NCI-H2227 treated with DMSO at 0.1 percent for 48 hours (cell line): ENCODE measurements around the gene ADAP1.
"Not testable (repeated sequence)": the region's sequence is repeated elsewhere in the genome, so short reads cannot be mapped to it uniquely, and the experiment has no call there.

ENCODE experiments used
- DNase-seq: peaks from one replicate; lab custom pipeline; 2025; lab: John Stamatoyannopoulos, UW

The ADAP1 gene

DNA sequence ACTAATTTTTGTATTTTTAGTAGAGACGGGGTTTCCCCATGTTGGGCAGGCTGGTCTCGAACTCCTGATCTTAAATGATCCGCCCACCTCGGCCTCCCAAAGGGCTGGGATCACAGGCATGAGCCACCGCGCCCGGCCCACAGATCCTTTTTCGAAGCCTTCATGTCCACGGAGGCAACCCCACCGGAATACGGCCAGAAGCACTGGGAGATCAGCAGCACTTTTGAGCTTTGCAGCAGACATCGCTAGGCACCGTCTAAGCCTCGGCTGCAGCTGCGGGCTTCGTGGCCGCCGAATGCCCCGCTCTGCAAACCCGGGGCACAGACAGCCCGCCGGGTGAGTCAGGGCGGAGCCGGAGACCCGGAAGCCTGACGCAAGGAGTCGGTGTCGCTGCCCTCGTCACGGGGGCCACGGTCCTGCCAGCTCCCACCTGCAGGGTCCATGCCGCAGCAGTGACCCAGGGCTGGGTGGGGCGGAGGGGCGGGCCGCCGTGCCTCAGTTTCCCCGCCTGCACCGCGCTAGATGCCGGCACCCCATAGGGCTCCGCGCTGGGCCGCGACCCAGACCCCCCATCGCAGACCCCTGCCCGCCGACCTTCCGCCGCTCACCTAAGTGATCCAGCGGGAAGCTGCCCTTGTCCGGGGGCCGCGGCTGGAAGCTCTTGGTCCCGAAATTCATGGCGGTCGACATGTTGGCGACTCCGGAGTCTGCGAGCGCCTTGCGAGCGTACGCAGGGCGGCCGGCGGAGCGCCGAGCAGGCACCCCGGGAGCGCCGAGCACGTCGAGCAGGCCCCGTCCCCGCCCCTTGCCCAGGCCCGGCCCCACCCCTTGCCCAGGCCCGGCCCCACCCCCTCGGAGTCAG is 20.6 kb upstream of the ADAP1 start, which contains the start of gene COX19:
Gene COX19, minus strand, starts transcription at position 730 of the 862 bp plus-strand sequence. Its CDS starts 40 bp downstream, at position 690.
- DNase-seq: peak; percentile 50

- no peak for DNase-seq
Measured at GRCh38 chr7:974172-974571, 19.7 kb upstream of the ADAP1 start.

DNA sequence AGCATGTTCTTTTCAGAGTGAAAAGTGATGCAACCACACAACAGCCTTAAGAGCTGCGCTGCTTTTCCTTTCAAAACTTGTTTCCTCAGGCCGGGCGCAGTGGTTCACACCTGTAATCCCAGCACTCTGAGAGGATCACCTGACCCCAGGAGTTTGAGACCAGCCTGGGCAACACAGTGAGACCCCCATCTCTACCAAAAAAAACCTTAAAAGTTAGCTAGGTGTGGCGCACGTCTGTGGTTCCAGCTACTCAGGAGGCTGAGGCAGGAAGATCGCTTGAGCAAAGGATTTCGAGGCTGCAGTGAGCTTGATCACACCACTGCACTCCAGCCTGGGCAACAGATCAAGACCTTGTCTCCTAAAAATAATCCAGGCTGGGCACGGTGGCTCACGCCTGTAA is 18.8 kb upstream of the ADAP1 start:
- no peak for DNase-seq

GRCh38 chr7:972676-973309 is 18.3 kb upstream of the ADAP1 start:
- no peak for DNase-seq

- DNase-seq: no peak
Measured at GRCh38 chr7:972110-972509, 17.6 kb upstream of the ADAP1 start.

DNA sequence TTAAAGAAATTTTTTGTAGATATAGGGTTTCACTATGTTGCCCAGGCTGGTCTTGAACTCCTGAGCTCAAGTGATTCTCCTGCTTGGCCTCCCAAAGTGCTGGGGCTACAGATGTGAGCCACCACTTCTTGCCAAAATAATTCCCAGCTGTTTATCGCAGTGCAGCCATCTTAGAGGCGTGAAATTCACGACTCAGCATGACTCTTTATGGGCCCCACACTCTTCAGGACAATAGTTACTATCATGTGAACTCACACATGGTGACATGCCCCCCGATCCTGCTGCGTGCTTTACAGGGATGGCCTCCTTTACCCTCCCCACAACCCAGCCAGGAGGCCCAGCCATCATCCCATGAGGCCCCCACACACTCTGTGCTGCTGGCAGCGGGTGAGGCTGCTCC is 16.3 kb upstream of the ADAP1 start:
- no peak for DNase-seq

DNA sequence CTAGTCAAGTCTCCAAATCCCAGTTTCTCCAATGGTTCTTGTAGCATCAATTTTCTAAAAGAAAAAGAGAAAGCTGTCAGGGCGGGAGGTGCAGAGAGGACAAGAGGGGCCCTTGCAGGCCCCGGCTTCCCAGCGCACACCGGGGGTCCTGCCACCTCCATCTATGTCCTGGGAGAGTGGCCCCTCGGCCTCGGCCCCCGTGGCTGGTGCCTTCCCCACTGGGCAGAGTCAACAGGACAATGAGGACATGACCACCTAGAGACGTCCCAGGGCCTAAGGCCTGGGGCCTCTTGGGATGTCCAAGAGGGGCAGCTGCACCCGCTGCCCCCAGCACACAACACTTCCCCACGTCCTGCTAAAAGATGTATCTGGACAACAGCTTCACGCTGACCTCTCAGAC is 14.9 kb upstream of the ADAP1 start:
- DNase-seq: no peak

DNA sequence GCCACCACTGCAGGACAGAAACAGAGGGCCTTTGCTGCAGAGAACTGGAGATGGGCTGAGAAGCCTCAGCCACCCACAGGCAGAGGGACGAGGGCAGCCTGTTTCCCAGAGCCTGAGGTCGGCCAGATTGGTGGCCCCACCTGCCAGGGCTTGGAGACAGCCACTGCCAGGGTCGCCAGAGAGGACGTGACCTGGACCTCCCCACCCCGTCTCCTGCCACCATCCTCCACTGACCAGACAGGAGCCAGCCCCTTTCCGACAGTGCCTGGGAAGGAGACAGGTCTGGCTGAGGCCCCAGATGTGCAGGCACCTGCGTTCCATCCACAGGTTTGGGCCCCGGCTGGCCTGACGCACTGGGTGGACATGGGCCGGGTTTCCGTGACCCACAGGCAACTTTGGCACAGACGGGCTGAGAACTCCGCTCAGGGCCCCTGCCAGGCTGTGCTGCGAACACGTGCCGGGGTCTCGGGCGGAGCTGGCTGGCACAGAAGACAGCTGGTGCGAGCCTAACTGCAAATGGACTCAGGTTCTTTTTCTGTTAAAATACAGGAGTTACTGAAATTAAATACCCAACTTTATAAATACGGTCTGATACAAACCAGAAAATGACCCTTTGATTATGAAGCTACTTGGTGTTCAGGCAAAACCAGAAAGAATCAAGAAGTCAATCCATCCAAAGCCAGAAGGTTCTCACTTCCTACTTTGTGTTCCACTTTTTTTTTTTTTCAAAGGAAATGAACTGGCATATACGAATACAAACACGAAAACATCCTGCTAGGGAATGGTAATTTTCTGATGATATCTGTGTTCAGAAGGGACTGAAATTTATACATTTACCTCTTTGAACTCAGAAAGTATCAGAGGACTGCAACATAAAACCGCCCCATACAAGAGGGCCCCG is 14.0 kb upstream of the ADAP1 start:
- DNase-seq: no peak

DNA sequence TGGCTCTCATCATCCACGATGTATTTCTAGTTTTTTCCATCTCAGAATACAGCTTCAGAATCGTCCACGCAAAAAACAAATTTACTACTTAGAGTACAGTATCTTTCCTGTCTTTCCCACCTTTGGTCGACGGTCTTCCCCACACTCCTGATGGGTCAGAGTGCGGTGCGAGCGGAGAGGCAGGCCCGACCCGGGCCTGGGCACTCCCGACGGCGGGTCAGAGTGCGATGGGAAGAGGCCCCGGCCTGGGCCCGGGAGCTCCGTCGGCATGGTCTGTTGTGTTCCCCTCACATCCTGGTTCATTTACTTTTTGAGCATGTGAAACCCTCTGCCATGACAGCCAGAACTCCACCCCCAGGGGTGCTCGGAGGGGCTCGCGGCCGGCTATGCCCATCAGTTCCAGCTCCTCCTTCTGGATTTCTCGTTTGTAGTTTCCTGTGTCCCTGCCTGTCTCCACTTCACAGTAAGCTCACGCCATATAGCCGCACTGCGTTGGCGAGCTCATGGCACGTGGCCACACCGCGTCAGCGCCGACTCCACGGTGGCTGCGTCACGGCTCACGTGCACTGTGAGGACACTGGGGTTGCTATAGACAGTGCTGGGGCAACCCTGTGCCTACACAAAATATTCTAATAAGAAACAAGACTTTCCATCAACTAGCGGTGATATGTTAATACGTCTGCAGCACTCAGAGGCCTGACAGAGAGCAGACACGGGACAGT is 13.0 kb upstream of the ADAP1 start:
- no peak for DNase-seq

DNA sequence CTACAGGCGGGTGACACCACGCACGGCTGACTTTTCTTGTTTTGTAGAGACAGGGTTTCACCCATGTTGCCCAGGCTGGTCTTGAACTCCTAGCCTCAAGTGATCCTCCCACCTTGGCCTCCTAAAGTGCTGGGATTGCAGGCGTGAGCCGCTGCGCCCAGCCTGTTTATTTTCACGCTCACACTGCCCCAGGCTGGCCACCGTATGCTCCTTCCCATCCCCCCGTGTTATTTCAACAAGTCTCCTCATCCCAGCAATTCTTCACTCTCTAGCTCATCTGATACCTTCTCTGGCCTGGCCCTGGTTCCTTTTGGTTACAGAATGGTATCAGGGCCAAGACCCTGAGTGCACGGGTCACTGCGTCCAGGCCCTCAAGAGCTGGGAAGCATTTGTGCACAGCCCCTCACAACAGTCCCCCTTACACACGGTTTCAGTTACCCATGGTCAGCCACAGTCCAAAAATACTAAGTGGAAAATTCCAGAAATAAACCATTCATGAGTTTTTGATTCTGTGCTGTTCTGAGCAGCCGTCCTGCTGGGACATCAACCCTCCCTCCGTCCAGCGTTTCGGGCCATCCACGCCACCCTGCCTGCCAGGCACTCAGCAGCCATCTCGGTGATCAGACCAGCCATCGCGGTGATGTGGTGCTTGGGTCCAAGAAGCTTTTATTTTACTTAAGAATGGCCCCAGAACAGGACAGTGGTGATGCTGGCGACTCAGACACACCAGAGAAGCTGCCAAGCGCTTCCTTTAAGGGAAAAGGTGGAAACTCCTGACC is 12.0 kb upstream of the ADAP1 start:
- no peak for DNase-seq

GRCh38 chr7:964401-965231 is 10.1 kb upstream of the ADAP1 start:
- no peak for DNase-seq

DNA sequence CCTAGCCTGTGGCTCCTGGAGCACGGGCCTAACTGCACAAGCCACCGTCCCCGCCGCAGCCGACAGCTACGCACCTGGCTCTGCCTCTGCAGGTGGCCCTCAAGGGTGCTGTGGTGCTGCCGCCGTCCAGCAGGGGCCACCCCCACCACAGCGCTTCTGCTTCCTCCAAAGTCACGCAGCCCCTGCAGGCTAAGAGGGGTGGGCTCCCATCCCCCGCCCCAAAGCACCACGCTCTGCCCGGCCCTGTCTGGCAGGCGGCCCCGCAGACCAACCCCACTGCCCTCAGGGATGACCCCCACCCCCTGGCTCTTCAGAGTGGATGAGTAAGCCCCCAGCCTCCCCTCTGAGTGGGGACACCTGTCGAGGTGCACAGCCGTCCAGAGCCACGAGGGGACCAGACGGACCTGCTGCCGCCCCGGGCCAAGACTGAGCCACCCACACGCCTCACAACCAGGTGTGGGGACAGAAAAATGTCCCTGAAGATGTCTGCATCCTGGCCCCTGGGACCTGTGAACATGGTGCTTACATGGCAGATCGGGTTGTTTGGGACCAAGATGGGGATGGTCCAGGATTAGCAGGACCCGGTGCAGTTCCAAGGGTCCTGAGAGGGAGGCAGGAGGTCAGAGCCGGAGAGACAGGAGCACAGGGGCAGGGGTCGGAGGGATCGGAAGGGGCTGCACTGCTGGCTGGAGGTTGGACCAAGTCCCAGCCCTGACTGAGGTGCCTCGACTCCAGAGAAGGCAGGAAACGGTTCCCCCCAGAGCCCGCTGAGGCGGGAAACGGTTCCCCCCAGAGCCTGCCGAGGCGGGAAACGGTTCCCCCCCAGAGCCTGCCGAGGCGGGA is 9.0 kb upstream of the ADAP1 start:
- no peak for DNase-seq

GRCh38 chr7:962401-963081 is 8.1 kb upstream of the ADAP1 start:
- DNase-seq: no peak

DNA sequence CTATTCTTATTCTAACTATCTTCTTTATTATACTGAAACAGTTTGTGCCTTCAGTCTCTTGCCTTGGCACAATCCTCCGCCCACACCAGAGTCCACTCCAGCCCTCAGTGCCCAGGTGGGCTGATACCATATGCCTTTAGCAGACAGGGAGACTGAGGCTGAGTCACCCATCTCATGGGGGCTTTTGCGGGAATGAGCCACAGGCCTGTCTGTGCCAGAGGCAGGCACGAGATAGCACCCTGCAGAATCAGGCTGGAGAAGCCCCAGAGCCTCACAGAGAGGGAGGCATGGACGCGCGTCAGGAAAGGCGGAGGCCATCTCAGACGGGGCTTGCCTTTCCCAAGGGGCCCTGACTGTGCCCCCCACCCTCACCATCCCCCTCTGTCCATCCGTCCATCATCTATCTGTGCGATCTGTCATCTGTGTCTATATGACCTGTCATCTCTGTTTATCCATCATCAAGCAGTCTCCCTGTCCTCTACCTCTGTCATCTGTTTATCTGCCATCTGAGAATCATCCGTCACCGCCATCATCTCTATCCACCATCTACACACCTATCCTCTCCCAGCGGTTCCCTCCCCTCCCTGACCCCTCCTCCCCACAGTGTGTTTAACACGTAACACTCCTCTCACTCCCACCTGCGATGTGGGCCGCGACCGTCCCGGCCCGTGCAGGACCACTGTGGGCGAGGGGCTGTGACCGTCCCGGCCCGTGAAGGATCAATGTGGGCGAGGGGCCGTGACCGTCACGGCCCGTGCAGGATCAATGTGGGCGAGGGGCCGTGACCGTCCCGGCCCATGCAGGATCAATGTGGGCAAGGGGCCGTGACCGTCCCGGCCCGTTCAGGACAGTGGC is 7.3 kb upstream of the ADAP1 start:
- DNase-seq: no peak

DNA sequence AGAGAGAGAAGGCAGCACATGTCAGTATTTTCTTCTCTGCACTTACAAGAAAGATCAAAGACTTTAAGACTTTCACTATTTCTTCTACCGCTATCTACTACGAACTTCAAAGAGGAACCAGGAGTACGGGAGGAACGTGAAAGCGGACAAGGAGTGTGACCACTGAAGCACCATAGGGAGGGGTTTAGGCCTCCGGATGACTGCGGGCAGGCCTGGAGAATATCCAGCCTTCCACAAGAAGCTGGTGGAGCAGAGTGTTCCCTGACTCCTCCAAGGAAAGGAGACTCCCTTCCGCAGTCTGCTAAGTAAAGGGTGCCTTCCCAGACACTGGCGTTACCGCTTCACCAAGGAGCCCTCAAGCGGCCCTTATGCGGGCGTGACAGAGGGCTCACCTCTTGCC is 6.5 kb upstream of the ADAP1 start:
- DNase-seq: not testable (repeated sequence)

GRCh38 chr7:960269-960871 is 5.9 kb upstream of the ADAP1 start:
- no peak for DNase-seq

GRCh38 chr7:959740-960139 is 5.3 kb upstream of the ADAP1 start:
- DNase-seq: not testable (repeated sequence)
